NCI-H1105 treated with DMSO at 0.1 percent for 48 hours (cell line): Measurements from ENCODE around the gene ARHGEF33.

Source experiments
- DNase-seq: peaks from one replicate; lab custom pipeline; 2025; lab: John Stamatoyannopoulos, UW

ARHGEF33 gene

GRCh38 chr2:38959938-38960608 is 70.4 kb downstream of the ARHGEF33 start:
- DNase-seq = no peak

- no peak for DNase-seq
Measured at GRCh38 chr2:38960609-38961320, 71.1 kb downstream of the ARHGEF33 start.

DNA sequence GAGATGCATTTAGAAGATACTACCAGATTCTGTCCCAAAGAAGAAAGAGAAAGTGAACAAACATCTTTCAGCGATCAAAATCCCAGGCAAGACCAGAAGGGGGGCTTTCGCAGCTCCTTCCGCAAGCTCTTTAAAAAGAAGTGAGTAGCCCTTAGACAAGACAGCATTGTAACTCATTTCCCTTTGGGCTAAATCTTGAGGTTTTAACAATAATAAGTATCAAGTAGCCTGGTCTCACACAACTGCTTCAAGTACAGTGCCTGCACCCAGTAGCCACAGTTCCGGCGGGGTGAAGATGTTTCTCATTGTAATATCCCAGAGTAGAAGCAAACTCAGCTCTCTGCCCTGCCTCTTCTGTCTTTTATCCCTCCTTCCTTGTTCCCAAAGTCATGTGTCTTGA is 76.3 kb downstream of the ARHGEF33 start:
- DNase-seq = no peak

DNA sequence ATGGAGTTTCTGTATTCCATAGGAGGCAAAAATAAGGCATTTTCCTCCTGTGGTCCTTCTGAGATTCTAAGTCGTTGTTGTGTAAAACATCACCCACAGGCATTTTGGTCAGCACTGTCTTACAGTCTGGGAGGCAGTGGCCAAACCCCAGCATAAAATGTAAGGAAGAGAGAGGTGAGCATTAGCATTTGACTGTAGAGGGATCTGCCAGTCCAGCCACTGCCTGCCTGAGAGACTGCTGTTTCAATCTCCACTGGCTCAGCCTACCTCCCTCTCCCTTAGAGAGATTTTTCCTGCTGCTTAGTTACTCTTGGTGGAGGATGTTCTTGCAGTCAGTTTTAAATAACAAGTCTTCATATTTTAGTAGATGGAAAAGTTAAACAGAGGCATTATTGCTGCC is 77.0 kb downstream of the ARHGEF33 start:
- no peak for DNase-seq

- no peak for DNase-seq
Measured at GRCh38 chr2:38968021-38968420, 78.3 kb downstream of the ARHGEF33 start.

GRCh38 chr2:38971377-38971776 is 81.7 kb downstream of the ARHGEF33 start:
- no peak for DNase-seq

DNA sequence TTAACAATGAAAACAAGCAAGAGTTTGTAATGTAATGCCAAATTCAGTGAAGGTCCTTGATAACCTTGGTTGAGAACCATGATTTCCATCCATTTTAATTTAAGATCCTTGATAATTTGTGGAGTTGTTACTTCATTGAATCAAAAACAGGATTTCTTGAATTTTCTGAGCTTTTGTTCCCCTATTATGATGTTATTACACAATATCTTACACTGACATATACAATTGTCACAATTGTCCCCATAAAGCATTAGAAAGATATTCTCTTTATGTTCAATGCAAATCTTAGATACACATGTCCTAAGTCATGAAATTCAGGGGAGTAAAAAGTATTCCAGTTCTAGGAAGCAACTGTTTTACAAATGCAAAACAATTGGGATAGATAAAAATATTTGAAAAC is 83.6 kb downstream of the ARHGEF33 start:
- DNase-seq = no peak

GRCh38 chr2:38975042-38975441 is 85.4 kb downstream of the ARHGEF33 start:
- no peak for DNase-seq

DNA sequence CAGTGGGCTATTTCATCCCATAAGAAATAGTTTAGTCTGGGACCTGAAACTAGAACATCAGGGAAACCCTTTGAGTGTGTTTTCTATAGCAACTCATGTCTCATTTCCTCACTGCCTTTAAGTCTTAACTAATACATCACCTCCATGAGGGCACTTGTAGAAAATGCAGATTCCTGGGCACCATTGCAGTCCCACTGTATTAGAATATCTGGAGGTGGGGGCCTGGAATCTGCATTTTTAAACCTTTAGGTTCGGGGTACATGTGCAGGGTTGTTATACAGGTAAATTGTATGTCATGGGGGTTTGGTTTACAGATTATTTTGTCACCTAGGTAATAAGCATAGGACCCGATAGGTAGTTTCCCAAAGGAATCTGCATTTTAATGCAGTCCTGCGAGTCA is 87.4 kb downstream of the ARHGEF33 start:
- no peak for DNase-seq

DNA sequence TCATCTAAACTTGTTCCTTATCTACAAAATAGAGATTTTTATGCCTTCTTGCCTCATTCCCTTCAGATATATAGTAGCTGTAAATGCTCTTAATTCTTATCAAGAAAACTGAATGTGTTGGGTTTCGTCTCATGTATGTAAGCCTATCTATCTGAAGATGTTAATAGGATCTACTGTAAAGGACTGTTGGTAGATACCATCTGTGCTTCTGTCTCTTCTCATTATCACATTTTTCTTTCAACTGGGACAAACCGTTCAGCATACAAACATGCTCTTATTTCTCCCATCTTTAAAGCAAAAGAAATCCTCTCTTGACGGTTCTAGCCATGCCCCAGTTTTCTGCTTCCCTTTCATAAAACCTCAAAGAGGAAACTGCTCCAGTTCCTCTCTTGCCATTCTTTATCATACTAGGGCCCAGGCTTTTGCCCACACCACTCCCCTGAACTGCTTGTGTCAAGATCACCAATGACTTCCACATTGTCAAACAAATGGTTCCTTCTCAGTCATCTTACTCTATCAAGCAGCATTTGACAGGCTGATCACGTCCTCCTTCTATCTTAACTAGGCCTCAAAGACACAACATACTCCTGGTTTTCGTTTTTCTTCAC is 88.7 kb downstream of the ARHGEF33 start:
- no peak for DNase-seq

DNA sequence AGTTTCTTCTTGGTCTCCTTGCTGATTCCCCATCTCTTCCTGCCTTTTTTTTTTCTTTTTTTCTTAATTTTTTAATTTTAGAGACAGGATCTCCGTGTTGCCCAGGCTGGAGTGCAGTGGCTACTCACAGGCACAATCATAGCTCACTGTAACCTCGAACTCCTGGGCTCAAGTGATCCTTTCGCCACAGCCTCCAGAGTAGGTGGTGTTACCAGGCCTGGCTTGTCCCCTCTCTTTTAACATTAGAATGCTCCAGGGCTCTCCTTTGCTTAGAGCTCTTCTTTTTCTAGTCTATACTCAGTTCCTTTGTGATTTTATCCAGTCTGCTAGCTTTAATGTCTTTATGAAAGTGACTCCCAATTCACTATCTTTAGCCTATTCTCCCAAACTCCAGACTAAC is 89.2 kb downstream of the ARHGEF33 start:
- DNase-seq = no peak

DNA sequence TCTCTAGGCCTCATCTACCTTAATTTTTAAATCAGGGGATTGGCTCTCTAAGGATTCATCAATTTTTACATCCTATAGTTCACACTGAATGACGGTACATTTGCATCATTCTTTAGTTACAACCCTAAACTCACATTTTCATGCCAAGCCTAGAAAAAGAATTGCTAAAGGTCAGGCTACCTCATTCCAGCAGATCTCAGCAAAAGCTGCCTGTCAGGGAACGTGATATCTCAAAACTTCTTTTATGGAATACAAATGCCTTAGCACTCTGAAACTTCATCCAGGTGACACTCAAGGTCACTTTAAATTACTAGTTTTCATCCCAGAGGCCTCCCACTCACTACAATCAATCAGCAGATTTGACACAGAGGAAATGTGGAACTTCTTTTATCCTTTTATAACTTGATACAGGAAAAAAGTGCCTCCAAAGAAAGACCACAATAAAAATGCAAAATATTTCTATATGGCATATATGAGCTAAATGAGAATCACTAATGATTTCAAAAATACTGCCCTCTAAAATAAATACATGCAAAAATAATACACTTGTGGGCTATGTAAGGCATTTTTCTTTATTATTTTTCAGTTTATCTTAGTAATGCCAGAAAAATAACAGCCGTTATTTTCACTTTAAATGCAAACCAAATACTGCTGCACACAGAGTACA is 91.5 kb downstream of the ARHGEF33 start:
- no peak for DNase-seq

GRCh38 chr2:38981670-38982357 is 92.1 kb downstream of the ARHGEF33 start:
- DNase-seq = no peak

DNA sequence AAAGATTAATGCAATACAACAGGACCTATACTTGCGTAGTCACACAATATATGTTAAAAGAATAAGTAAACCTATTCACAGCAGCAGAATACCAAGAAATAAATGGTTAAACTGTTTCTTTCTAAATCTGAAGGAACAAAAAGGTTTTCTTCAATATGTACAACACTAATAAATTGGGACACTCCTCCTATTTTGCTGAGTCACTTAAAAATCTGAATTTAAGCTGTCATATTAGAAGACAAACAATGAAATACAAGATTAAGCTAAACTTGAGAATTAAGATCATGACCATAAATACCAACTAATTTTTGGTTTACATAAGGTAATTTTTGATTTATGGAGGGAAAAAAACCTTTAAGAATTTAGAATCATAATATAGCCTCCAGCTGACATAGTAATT is 92.8 kb downstream of the ARHGEF33 start:
- DNase-seq = no peak

GRCh38 chr2:38988716-38989115 is 99.0 kb downstream of the ARHGEF33 start:
- no peak for DNase-seq

DNA sequence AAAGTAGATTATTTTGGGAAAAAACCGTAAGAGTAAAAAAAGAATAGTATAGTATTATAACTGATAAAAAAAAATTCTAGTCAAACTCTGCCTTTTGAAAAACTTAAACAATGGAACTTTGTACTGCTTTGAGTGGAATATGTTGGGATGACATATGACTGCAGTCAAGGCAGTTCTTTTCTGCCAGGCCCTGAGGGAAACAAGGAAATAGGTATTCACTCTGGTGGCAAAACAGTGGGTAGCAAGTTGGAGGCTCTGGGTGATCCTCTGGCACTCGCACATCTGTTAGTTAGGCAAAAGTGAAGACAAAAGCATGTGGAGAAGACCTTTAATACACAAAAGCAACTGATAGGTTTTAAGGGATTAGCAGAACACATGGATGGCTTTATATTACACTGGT is 102.2 kb downstream of the ARHGEF33 start:
- no peak for DNase-seq

DNA sequence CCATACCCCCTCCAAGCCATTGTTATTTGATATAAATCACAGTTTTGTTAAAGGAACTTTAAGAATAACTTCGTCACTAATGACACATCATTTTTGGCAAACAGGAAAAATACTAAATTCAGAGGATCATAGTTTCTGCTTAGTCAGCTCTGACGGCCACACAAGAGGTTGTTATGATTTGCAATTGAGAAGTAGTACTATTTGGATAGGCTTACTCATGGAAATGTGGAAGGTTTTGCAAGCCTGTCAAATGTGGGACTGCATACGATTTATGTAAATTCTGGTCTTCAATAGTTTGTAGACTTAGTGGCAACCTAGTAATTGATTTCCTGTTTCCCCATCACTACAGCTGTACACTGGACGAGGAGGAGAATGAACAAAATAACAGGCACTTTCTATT is 108.1 kb downstream of the ARHGEF33 start:
- no peak for DNase-seq

DNA sequence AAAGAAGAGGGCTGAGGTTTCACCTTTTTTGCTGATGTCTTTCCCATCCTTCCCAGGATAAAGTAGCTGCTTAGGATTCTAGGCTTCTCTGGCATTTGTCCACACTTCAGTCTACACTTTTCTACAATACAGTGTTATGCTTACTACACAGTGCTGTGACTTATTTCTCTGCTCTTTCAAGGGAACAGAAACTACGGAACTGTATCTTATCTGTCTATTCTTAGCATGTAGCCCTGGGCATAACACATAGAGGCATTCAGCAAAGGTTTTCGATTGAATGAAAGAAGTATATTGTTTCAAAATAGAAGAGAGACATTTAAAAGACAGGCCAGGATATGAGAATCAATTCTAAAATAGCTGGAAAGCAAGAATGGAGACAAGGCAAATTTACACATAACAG is 110.9 kb downstream of the ARHGEF33 start:
- DNase-seq = no peak

DNA sequence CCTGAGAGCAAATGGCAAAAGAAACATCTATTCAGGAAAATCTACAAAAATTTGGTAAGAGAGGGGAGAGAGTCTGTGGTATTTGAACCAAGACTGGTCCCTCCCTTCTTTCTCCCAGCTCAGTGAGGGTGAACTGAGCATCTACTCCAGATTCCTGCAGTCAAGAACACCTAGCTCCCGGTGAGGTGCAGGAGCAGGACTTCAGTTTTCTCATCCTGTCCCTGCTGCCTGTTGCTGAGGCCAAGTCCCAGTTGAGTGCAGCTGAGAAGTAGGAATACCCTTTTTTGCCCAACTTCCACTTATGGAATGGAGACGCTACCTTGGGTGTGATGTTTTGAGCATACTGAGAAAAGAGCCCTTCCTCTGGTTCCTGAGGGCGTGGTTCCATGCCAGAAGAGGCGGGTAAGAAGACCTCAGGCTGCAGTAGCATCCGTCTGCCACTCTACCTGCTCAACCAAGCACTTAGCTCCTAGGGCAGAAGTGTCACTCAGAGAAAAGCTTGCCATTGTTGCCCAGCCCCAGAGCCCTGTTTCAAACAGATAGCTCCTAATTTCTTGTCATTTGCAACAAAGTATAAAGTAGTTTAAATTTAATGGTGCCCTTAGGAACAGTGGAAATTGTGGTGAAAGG is 118.3 kb downstream of the ARHGEF33 start:
- DNase-seq = no peak

DNA sequence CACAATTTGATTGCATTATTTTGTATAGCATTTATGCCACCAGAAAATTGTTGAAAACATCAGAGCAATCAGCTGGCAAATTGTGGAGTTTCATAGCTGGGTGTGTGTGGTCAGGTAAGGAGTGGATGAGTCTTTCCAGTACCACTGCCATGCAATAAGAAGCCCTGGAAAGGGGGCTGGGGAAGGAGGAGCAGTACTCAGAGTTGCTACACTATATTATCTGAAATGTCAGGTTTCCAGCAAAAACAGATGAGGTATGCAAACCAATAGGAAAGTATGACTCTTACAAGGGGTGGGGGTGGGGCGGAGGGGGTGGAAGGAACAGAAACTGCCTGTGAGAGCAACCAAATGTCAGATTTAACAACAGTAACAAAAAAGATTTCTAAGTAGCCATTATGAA is 119.0 kb downstream of the ARHGEF33 start:
- no peak for DNase-seq

- no peak for DNase-seq
Measured at GRCh38 chr2:39013871-39014270, 124.2 kb downstream of the ARHGEF33 start.

- DNase-seq = no peak
Measured at GRCh38 chr2:39015424-39015823, 125.7 kb downstream of the ARHGEF33 start.
